ENCODE measurements around the gene CORO7.
"Not testable (repeated sequence)": the region's sequence is repeated elsewhere in the genome, so short reads cannot be mapped to it uniquely, and the experiment has no call there.

CORO7 gene

GRCh38 chr16:4336701-4337539, 79.5 kb downstream of the CORO7 start:
- DNase-seq (ENCODE audit: low read depth): no peak

- DNase-seq (ENCODE audit: low read depth): no peak
These were observed 81.5 kb downstream of the CORO7 start for GRCh38 chr16:4334724-4335495.

- DNase-seq (ENCODE audit: low read depth): not testable (repeated sequence)
These were observed 82.7 kb downstream of the CORO7 start for GRCh38 chr16:4333714-4334113.

GRCh38 chr16:4333308-4333638, 83.1 kb downstream of the CORO7 start:
- DNase-seq (ENCODE audit: low read depth): no peak

- DNase-seq (ENCODE audit: low read depth): no peak
These were observed 83.6 kb downstream of the CORO7 start for GRCh38 chr16:4332623-4333307.

GRCh38 chr16:4332083-4332482, 84.3 kb downstream of the CORO7 start:
- DNase-seq (ENCODE audit: low read depth): no peak

GRCh38 chr16:4330277-4330874, 86.0 kb downstream of the CORO7 start:
- peak; percentile 47 for DNase-seq (ENCODE audit: low read depth)

GRCh38 chr16:4328782-4329775, 87.3 kb downstream of the CORO7 start:
- DNase-seq (ENCODE audit: low read depth): no peak

- no peak for DNase-seq (ENCODE audit: low read depth)
These were observed 88.2 kb downstream of the CORO7 start for GRCh38 chr16:4328046-4328781.

- no peak for DNase-seq (ENCODE audit: low read depth)
These were observed 88.9 kb downstream of the CORO7 start for GRCh38 chr16:4327386-4328045.

- no peak for DNase-seq (ENCODE audit: low read depth)
These were observed 91.1 kb downstream of the CORO7 start for GRCh38 chr16:4325253-4325758.

GRCh38 chr16:4324492-4325252, 91.7 kb downstream of the CORO7 start:
- no peak for DNase-seq (ENCODE audit: low read depth)

- no peak for DNase-seq (ENCODE audit: low read depth)
These were observed 92.4 kb downstream of the CORO7 start for GRCh38 chr16:4323845-4324488.

- DNase-seq (ENCODE audit: low read depth): no peak
These were observed 93.1 kb downstream of the CORO7 start for GRCh38 chr16:4323071-4323844.

- no peak for DNase-seq (ENCODE audit: low read depth)
These were observed 94.0 kb downstream of the CORO7 start for GRCh38 chr16:4322121-4323052.
